GM12892 (cell line): ENCODE results near the gene MYL6B.

Source experiments
- POLR2A ChIP-seq: IDR thresholded peaks from 2 replicates; pipeline ENCODE4 v1.6.1; 2011; ENCODE audit warnings: low read depth, low read length, control low read depth
- POLR2AphosphoS5 ChIP-seq: IDR thresholded peaks from 2 replicates; pipeline ENCODE4 v1.6.1; 2011; ENCODE audit warnings: low read depth, low read length, control low read depth
- TAF1 ChIP-seq: IDR thresholded peaks from 2 replicates; pipeline ENCODE4 v1.6.1; 2011; ENCODE audit warnings: low read depth, mild to moderate bottlenecking, control low read depth, low read length, borderline replicate concordance

DNA sequence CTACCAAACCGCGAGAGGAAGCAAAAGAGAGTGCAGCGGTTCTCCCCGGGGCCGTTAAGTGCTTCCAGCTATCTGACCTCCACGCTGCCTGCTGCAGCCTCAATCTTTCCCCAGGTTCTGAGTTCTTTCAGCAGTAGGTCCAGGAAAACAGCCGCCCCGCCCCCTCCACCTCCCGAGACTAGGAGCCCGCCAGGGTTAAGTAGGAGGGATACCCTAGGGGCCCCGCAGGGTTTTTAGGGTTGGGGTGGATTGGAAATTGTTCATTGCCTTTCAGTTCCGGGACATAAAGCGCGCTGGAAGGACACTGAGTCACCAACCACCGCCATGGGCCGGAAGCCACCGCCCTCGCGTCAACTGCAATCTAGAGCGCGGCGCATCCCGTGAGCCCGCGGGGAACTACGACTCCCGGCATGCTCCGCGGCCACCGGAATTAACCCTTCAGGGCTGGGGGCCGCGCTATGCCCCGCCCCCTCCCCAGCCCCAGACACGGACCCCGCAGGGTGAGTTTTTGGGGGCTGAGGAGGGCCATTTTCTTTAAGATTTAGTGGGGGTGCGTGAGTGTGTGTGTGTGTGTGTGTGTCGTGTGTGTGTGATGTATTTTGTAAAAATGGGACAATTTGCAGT, at the start of gene MYL6B:
- TF ChIP-seq POLR2A (peak; percentile 72), POLR2AphosphoS5 (no peak), TAF1 (peak; percentile 37; the same call in 1 of the 2 replicates)
